GM20431 (cell line): ENCODE data around the gene CDK5RAP2.

ENCODE experiments used
- in situ Hi-C: fragments of 300-500 bp; cut with MseI, MboI; formaldehyde crosslinking; loops from one replicate; pipeline ENCODE4 v1.15.0; 2020; ENCODE audit warnings: low sequenced_read_pairs; ENCODE audit not compliant: unreplicated experiment

The CDK5RAP2 gene

DNA sequence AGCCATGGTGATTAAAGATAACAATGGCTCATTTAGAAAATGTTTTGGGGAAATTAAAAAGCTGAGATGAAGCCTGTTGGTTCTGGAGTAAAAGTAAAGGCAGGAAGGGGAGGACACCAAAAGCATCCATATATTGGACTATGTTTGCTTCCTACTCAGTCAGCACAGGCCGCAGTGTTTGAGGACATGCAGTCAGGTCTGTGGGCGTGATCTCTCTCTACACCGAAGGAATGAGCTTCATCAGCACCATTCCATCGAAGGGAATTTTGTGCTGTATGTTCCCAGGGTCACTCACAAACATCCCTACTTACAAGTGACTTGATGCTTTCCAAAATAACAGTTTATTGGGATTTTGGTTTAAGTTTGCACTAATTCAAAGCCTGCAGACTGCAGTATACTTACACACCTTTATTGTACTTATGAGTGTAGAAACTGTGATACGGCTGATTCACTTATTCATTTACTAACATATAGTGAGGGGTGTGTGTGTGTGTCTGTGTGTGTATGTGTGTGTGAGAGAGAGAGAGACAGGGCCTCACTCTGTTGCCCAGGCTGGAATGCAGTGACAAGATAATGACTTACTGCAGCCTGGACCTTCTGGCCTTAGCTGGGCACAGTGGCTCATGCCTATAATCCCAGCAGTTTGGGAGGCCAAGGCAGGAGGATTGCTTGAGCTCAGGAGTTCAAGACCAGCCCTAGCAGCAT lies 13.4 kb upstream of the CDK5RAP2 start:
- in situ Hi-C loops, result no loop called here

GRCh38 chr9:120592210-120592609 lies 12.2 kb upstream of the CDK5RAP2 start:
- in situ Hi-C loops, result no loop called here

GRCh38 chr9:120587328-120587727 lies 7.4 kb upstream of the CDK5RAP2 start:
- in situ Hi-C loops, result no loop called here

DNA sequence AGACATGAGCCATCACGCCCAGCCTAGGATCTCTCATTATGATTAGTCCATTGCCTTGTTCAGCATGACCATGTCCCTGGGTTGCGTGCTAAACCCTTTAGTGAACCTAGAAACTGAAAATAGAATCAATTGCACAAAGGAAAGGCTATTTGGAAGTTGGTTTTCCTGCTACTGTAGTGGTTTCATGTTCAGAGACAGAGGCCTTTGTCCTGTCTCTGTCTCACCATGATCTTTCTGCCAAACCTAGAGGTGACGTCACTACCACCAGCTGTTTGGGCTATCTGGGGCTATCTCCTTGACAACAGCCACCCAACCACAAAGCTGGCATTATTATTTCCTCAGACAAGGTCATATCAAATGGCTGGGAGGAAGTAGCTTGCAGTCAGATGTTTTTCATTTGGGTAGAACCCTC lies 4.0 kb upstream of the CDK5RAP2 start:
- in situ Hi-C loops, result no loop called here

- in situ Hi-C loops, result no loop called here
Measured at GRCh38 chr9:120579139-120580050, 572 bp downstream of the CDK5RAP2 start.

GRCh38 chr9:120574473-120574872 lies 5.5 kb downstream of the CDK5RAP2 start:
- in situ Hi-C loops, result no loop called here

DNA sequence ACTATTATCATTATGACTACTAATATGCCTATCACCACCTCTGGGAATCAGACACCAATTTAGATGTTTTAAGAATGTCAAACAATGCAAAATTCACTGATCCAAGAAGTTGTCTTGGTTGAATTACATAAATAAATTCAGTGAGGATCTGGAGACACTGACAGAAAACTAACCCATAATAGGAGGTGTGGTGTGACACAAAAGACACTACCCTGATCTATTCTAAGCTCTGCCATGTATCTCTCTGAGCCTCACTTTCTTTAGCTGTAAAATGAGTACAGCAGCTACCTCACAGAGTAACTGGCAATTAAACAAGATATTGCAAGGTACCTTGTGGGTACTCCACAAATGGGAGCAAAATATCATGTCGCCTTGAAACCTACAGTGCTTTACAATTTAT lies 7.5 kb downstream of the CDK5RAP2 start:
- in situ Hi-C loops, result no loop called here

- in situ Hi-C loops, result no loop called here
Measured at GRCh38 chr9:120571443-120572257, 8.3 kb downstream of the CDK5RAP2 start.

- in situ Hi-C loops, result no loop called here
Measured at GRCh38 chr9:120570296-120570695, 9.7 kb downstream of the CDK5RAP2 start.

- in situ Hi-C loops, result no loop called here
Measured at GRCh38 chr9:120569556-120569955, 10.4 kb downstream of the CDK5RAP2 start.

- in situ Hi-C loops, result no loop called here
Measured at GRCh38 chr9:120568816-120569215, 11.2 kb downstream of the CDK5RAP2 start.

- in situ Hi-C loops, result no loop called here
Measured at GRCh38 chr9:120567874-120568273, 12.1 kb downstream of the CDK5RAP2 start.

GRCh38 chr9:120567081-120567480 lies 12.9 kb downstream of the CDK5RAP2 start:
- in situ Hi-C loops, result no loop called here

GRCh38 chr9:120564589-120564988 lies 15.4 kb downstream of the CDK5RAP2 start:
- in situ Hi-C loops, result no loop called here

GRCh38 chr9:120562861-120563443 lies 17.0 kb downstream of the CDK5RAP2 start:
- in situ Hi-C loops, result no loop called here

GRCh38 chr9:120561709-120562108 lies 18.3 kb downstream of the CDK5RAP2 start:
- in situ Hi-C loops, result no loop called here

DNA sequence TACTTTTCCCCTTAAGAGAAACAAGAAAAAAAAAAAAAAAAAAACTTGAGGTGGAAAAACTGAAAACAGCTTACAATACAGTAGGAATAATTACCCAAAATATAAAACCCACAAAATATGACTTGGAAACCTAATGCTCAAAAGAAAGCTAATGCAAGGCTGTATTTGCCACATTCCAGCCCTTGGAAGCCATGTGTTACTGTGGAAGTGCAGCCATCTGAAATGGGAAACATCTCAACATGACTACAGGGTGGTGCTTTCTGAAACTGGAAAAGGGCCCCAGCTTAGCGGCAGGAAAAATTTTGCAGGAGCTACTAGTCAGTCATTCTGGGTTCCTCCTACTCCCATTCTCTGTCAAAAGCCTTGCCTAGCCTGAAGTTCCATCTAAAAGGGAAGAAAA lies 20.4 kb downstream of the CDK5RAP2 start:
- in situ Hi-C loops, result no loop called here

- in situ Hi-C loops, result no loop called here
Measured at GRCh38 chr9:120558454-120558853, 21.5 kb downstream of the CDK5RAP2 start.

- in situ Hi-C loops, result no loop called here
Measured at GRCh38 chr9:120557205-120557604, 22.8 kb downstream of the CDK5RAP2 start.

- in situ Hi-C loops, result no loop called here
Measured at GRCh38 chr9:120556775-120557174, 23.2 kb downstream of the CDK5RAP2 start.
